ENCODE measurements around the gene KRT31. TPM values are rescaled to one million over a fixed set of nuclear protein-coding genes. Genes with fewer than 3 reads are reported as not detected.

KRT31 gene
- total and polyA plus RNA-seq, 2 of the 4 experiments (the other 2 are of a cell fraction): 0.05 TPM; not detected in 1

Other genes with a start within 250 kb of the KRT31 start
Only the 30 nearest of the 31 such genes appear.
- gene KRTAP4-4, start 236.9 kb downstream of the KRT31 start, total RNA-seq (2012; rRNA removed): not detected in 2 replicates
- gene KRTAP4-4, start 236.9 kb downstream of the KRT31 start, polyA plus RNA-seq (2012; rRNA removed): not detected in 2 replicates
- not detected in 2 replicates for gene KRTAP4-3, start 229.4 kb downstream of the KRT31 start, total RNA-seq (2012; rRNA removed)
- gene KRTAP4-3, start 229.4 kb downstream of the KRT31 start, polyA plus RNA-seq (2012; rRNA removed): not detected in 2 replicates
- gene KRTAP4-2, start 219.4 kb downstream of the KRT31 start, total RNA-seq (2012; rRNA removed): not detected in 2 replicates
- gene KRTAP4-2, start 219.4 kb downstream of the KRT31 start, polyA plus RNA-seq (2012; rRNA removed): not detected in 2 replicates
- gene KRTAP4-1, start 212.7 kb downstream of the KRT31 start, total RNA-seq (2012; rRNA removed): not detected in 2 replicates
- gene KRTAP4-1, start 212.7 kb downstream of the KRT31 start, polyA plus RNA-seq (2012; rRNA removed): not detected in 2 replicates
- gene KRTAP9-1, start 207.7 kb downstream of the KRT31 start, total RNA-seq (2012; rRNA removed): not detected in 2 replicates
- not detected in 2 replicates for gene KRTAP9-1, start 207.7 kb downstream of the KRT31 start, polyA plus RNA-seq (2012; rRNA removed)
- not detected in 2 replicates for gene KRTAP9-2, start 171.0 kb downstream of the KRT31 start, total RNA-seq (2012; rRNA removed)
- not detected in 2 replicates for gene KRTAP9-2, start 171.0 kb downstream of the KRT31 start, polyA plus RNA-seq (2012; rRNA removed)
- gene KRTAP9-3, start 165.2 kb downstream of the KRT31 start, total RNA-seq (2012; rRNA removed): not detected in 2 replicates
- gene KRTAP9-3, start 165.2 kb downstream of the KRT31 start, polyA plus RNA-seq (2012; rRNA removed): not detected in 2 replicates
- gene KRTAP9-8, start 159.6 kb downstream of the KRT31 start, total RNA-seq (2012; rRNA removed): not detected in 2 replicates
- gene KRTAP9-8, start 159.6 kb downstream of the KRT31 start, polyA plus RNA-seq (2012; rRNA removed): not detected in 2 replicates
- gene KRTAP9-4, start 147.9 kb downstream of the KRT31 start, total RNA-seq (2012; rRNA removed): not detected in 2 replicates
- gene KRTAP9-4, start 147.9 kb downstream of the KRT31 start, polyA plus RNA-seq (2012; rRNA removed): not detected in 2 replicates
- gene KRTAP9-9, start 142.2 kb downstream of the KRT31 start, total RNA-seq (2012; rRNA removed): not detected in 2 replicates
- gene KRTAP9-9, start 142.2 kb downstream of the KRT31 start, polyA plus RNA-seq (2012; rRNA removed): not detected in 2 replicates
- not detected in 2 replicates for gene KRTAP9-6, start 132.2 kb downstream of the KRT31 start, total RNA-seq (2012; rRNA removed)
- gene KRTAP9-6, start 132.2 kb downstream of the KRT31 start, polyA plus RNA-seq (2012; rRNA removed): not detected in 2 replicates
- gene KRTAP9-7, start 121.9 kb downstream of the KRT31 start, total RNA-seq (2012; rRNA removed): not detected in 2 replicates
- gene KRTAP9-7, start 121.9 kb downstream of the KRT31 start, polyA plus RNA-seq (2012; rRNA removed): not detected in 2 replicates
- gene KRTAP29-1, start 94.8 kb downstream of the KRT31 start, total RNA-seq (2012; rRNA removed): not detected in 2 replicates
- gene KRTAP29-1, start 94.8 kb downstream of the KRT31 start, polyA plus RNA-seq (2012; rRNA removed): not detected in 2 replicates
- not detected in 2 replicates for gene KRTAP16-1, start 88.3 kb downstream of the KRT31 start, total RNA-seq (2012; rRNA removed)
- not detected in 2 replicates for gene KRTAP16-1, start 88.3 kb downstream of the KRT31 start, polyA plus RNA-seq (2012; rRNA removed)
- not detected in 2 replicates for gene KRTAP17-1, start 81.9 kb downstream of the KRT31 start, total RNA-seq (2012; rRNA removed)
- not detected in 2 replicates for gene KRTAP17-1, start 81.9 kb downstream of the KRT31 start, polyA plus RNA-seq (2012; rRNA removed)
- not detected in 2 replicates for gene KRT33A, start 46.8 kb downstream of the KRT31 start, total RNA-seq (2012; rRNA removed)
- not detected in 2 replicates for gene KRT33A, start 46.8 kb downstream of the KRT31 start, polyA plus RNA-seq (2012; rRNA removed)
- gene KRT33B, start 27.8 kb downstream of the KRT31 start, total RNA-seq (2012; rRNA removed): 0.18 and 0.28 TPM in 2 replicates
- gene KRT33B, start 27.8 kb downstream of the KRT31 start, polyA plus RNA-seq (2012; rRNA removed): 0.14 and 0.22 TPM in 2 replicates
- 3.6 and 3.9 TPM in 2 replicates for gene KRT34, start 15.3 kb downstream of the KRT31 start, total RNA-seq (2012; rRNA removed)
- gene KRT34, start 15.3 kb downstream of the KRT31 start, polyA plus RNA-seq (2012; rRNA removed): 3.4 and 4.2 TPM in 2 replicates
- gene KRT37, start 27.0 kb upstream of the KRT31 start, total RNA-seq (2012; rRNA removed): not detected in 2 replicates
- gene KRT37, start 27.0 kb upstream of the KRT31 start, polyA plus RNA-seq (2012; rRNA removed): not detected in 2 replicates
- not detected in 2 replicates for gene KRT38, start 43.4 kb upstream of the KRT31 start, total RNA-seq (2012; rRNA removed)
- 0.04 and 0.09 TPM in 2 replicates for gene KRT38, start 43.4 kb upstream of the KRT31 start, polyA plus RNA-seq (2012; rRNA removed)
- gene KRT32, start 69.8 kb upstream of the KRT31 start, total RNA-seq (2012; rRNA removed): not detected in 2 replicates
- gene KRT32, start 69.8 kb upstream of the KRT31 start, polyA plus RNA-seq (2012; rRNA removed): 0.06 and 0.09 TPM in 2 replicates
- gene KRT35, start 83.5 kb upstream of the KRT31 start, total RNA-seq (2012; rRNA removed): not detected in 2 replicates
- gene KRT35, start 83.5 kb upstream of the KRT31 start, polyA plus RNA-seq (2012; rRNA removed): not detected in 2 replicates
- gene KRT36, start 92.3 kb upstream of the KRT31 start, total RNA-seq (2012; rRNA removed): not detected in 2 replicates
- gene KRT36, start 92.3 kb upstream of the KRT31 start, polyA plus RNA-seq (2012; rRNA removed): not detected in 2 replicates
- 0.18 and 0.28 TPM in 2 replicates for gene KRT13, start 108.0 kb upstream of the KRT31 start, total RNA-seq (2012; rRNA removed)
- gene KRT13, start 108.0 kb upstream of the KRT31 start, polyA plus RNA-seq (2012; rRNA removed): 0.56 and 0.60 TPM in 2 replicates
- 2.9 and 3.6 TPM in 2 replicates for gene KRT15, start 121.3 kb upstream of the KRT31 start, total RNA-seq (2012; rRNA removed)
- gene KRT15, start 121.3 kb upstream of the KRT31 start, polyA plus RNA-seq (2012; rRNA removed): 5.3 and 7.6 TPM in 2 replicates
- gene KRT19, start 130.7 kb upstream of the KRT31 start, total RNA-seq (2012; rRNA removed): 14.7 and 18.1 TPM in 2 replicates
- gene KRT19, start 130.7 kb upstream of the KRT31 start, polyA plus RNA-seq (2012; rRNA removed): 12.0 and 12.5 TPM in 2 replicates
- not detected in 2 replicates for gene KRT9, start 174.5 kb upstream of the KRT31 start, total RNA-seq (2012; rRNA removed)
- gene KRT9, start 174.5 kb upstream of the KRT31 start, polyA plus RNA-seq (2012; rRNA removed): not detected in 2 replicates
- not detected in 2 replicates for gene KRT14, start 189.3 kb upstream of the KRT31 start, total RNA-seq (2012; rRNA removed)
- not detected in 2 replicates for gene KRT14, start 189.3 kb upstream of the KRT31 start, polyA plus RNA-seq (2012; rRNA removed)
- not detected in 2 replicates for gene KRT16, start 215.2 kb upstream of the KRT31 start, total RNA-seq (2012; rRNA removed)
- not detected in 2 replicates for gene KRT16, start 215.2 kb upstream of the KRT31 start, polyA plus RNA-seq (2012; rRNA removed)
- gene KRT17, start 227.0 kb upstream of the KRT31 start, total RNA-seq (2012; rRNA removed): 2.5 TPM in 2 replicates
- 4.6 and 5.3 TPM in 2 replicates for gene KRT17, start 227.0 kb upstream of the KRT31 start, polyA plus RNA-seq (2012; rRNA removed)